ENCODE measurements around the gene SLC39A10. TPM values are rescaled to one million over a fixed set of nuclear protein-coding genes. Genes with fewer than 3 reads are reported as not detected.
A peak's percentile ranks its signal among the peaks of the same experiment; 100 is the strongest.
"Not testable (repeated sequence)": the region's sequence is repeated elsewhere in the genome, so short reads cannot be mapped to it uniquely, and the experiment has no call there.

SLC39A10 gene
- total RNA-seq, 1 donor from 2014 or later: 37.1 TPM

- no peak overlapping the region for H3K4me3 Mint-ChIP-seq
- no peaks in the 10 kb centered on the region for H3K9me3 Mint-ChIP-seq
- H3K27ac Mint-ChIP-seq: no peak overlapping the region
- peak; percentile 47 for DNase-seq
- intact Hi-C loops (cut with micrococcal nuclease): loop anchor here (10.0 kb wide), 1 partner anchor 684 kb away; no protein-coding TSS in a partner anchor
- H3K27me3 Mint-ChIP-seq: no peaks in the 10 kb centered on the region
- H3K36me3 Mint-ChIP-seq (ENCODE audit: low read depth): peaks cover 2% of the 10 kb centered on the region
- H3K4me1 Mint-ChIP-seq: peaks cover 10% of the 10 kb centered on the region
These were observed 6.0 kb upstream of the SLC39A10 start for GRCh38 chr2:195651046-195651445.

- Mint-ChIP-seq H3K4me3 (no peak overlapping the region), H3K27me3 (no peaks in the 10 kb centered on the region), H3K27ac (no peak overlapping the region), H3K4me1 (peaks cover 14% of the 10 kb centered on the region), H3K36me3 (ENCODE audit: low read depth) (peaks cover 5% of the 10 kb centered on the region), H3K9me3 (no peaks in the 10 kb centered on the region)
- intact Hi-C loops (cut with micrococcal nuclease): loop anchor here (10.0 kb wide), 1 partner anchor 682 kb away; no protein-coding TSS in a partner anchor
- DNase-seq: no peak
These were observed 4.1 kb upstream of the SLC39A10 start for GRCh38 chr2:195652911-195653310.

GRCh38 chr2:195656161-195656858 is 716 bp upstream of the SLC39A10 start:
- H3K27ac Mint-ChIP-seq: peak overlapping the region; percentile 97
- intact Hi-C loops (cut with micrococcal nuclease): loop anchor here (2.0 to 10.0 kb wide), 6 partner anchors 44 to 678 kb away; partner anchors contain the start of gene STK17B
- no peaks in the 10 kb centered on the region for H3K9me3 Mint-ChIP-seq
- peaks cover 27% of the 10 kb centered on the region for H3K36me3 Mint-ChIP-seq (ENCODE audit: low read depth)
- no peaks in the 10 kb centered on the region for H3K27me3 Mint-ChIP-seq
- peak; percentile 59 for DNase-seq
- H3K4me3 Mint-ChIP-seq: peak overlapping the region; percentile 86
- H3K4me1 Mint-ChIP-seq: peaks cover 16% of the 10 kb centered on the region

GRCh38 chr2:195657634-195658540 is 861 bp downstream of the SLC39A10 start:
- Mint-ChIP-seq H3K4me3 (peak overlapping the region; percentile 86), H3K36me3 (ENCODE audit: low read depth) (peaks cover 35% of the 10 kb centered on the region), H3K4me1 (peaks cover 27% of the 10 kb centered on the region), H3K9me3 (no peaks in the 10 kb centered on the region), H3K27me3 (no peaks in the 10 kb centered on the region), H3K27ac (peak overlapping the region; percentile 97)
- intact Hi-C loops (cut with micrococcal nuclease): loop anchor here (1.0 to 10.0 kb wide), 10 partner anchors 46 to 677 kb away; partner anchors contain the start of genes DNAH7 and STK17B
- DNase-seq: peak; percentile 92

GRCh38 chr2:195658541-195658890 is 1.5 kb downstream of the SLC39A10 start:
- peak; percentile 67 for DNase-seq
- peaks cover 38% of the 10 kb centered on the region for H3K36me3 Mint-ChIP-seq (ENCODE audit: low read depth)
- intact Hi-C loops (cut with micrococcal nuclease): loop anchor here (2.0 to 10.0 kb wide), 7 partner anchors 46 to 676 kb away; partner anchors contain the start of gene DNAH7
- H3K27me3 Mint-ChIP-seq: no peaks in the 10 kb centered on the region
- peaks cover 30% of the 10 kb centered on the region for H3K4me1 Mint-ChIP-seq
- H3K4me3 Mint-ChIP-seq: peak overlapping the region; percentile 86
- no peaks in the 10 kb centered on the region for H3K9me3 Mint-ChIP-seq
- H3K27ac Mint-ChIP-seq: peak overlapping the region; percentile 97

GRCh38 chr2:195659114-195659513 is 2.1 kb downstream of the SLC39A10 start:
- intact Hi-C loops (cut with micrococcal nuclease): loop anchor here (2.0 to 10.0 kb wide), 7 partner anchors 47 to 676 kb away; partner anchors contain the start of gene DNAH7
- peaks cover 30% of the 10 kb centered on the region for H3K4me1 Mint-ChIP-seq
- peak overlapping the region; percentile 97 for H3K27ac Mint-ChIP-seq
- H3K4me3 Mint-ChIP-seq: peak overlapping the region; percentile 86
- DNase-seq: peak; percentile 78
- H3K9me3 Mint-ChIP-seq: no peaks in the 10 kb centered on the region
- H3K27me3 Mint-ChIP-seq: no peaks in the 10 kb centered on the region
- peaks cover 38% of the 10 kb centered on the region for H3K36me3 Mint-ChIP-seq (ENCODE audit: low read depth)

GRCh38 chr2:195659982-195660890 is 3.2 kb downstream of the SLC39A10 start:
- Mint-ChIP-seq H3K27ac (peak overlapping the region; percentile 97), H3K4me1 (peaks cover 32% of the 10 kb centered on the region), H3K36me3 (ENCODE audit: low read depth) (peaks cover 38% of the 10 kb centered on the region), H3K4me3 (peak overlapping the region; percentile 86), H3K9me3 (no peaks in the 10 kb centered on the region), H3K27me3 (no peaks in the 10 kb centered on the region)
- intact Hi-C loops (cut with micrococcal nuclease): loop anchor here (1.0 to 10.0 kb wide), 12 partner anchors 48 to 675 kb away; partner anchors contain the start of gene DNAH7
- peak; percentile 94 for DNase-seq

GRCh38 chr2:195662138-195662537 is 5.1 kb downstream of the SLC39A10 start:
- intact Hi-C loops (cut with micrococcal nuclease): no loop called here
- no peak for DNase-seq
- Mint-ChIP-seq H3K9me3 (no peaks in the 10 kb centered on the region), H3K27ac (no peak overlapping the region), H3K4me1 (peaks cover 30% of the 10 kb centered on the region), H3K4me3 (no peak overlapping the region), H3K27me3 (no peaks in the 10 kb centered on the region), H3K36me3 (ENCODE audit: low read depth) (peaks cover 38% of the 10 kb centered on the region)

- Mint-ChIP-seq H3K27ac (peak overlapping the region; percentile 15), H3K36me3 (ENCODE audit: low read depth) (peaks cover 35% of the 10 kb centered on the region), H3K27me3 (no peaks in the 10 kb centered on the region), H3K4me1 (peaks cover 30% of the 10 kb centered on the region), H3K4me3 (peak overlapping the region; percentile 10), H3K9me3 (no peaks in the 10 kb centered on the region)
- intact Hi-C loops (cut with micrococcal nuclease): no loop called here
- DNase-seq: no peak
These were observed 6.0 kb downstream of the SLC39A10 start for GRCh38 chr2:195663007-195663406.

GRCh38 chr2:195664528-195664927 is 7.5 kb downstream of the SLC39A10 start:
- no peaks in the 10 kb centered on the region for H3K9me3 Mint-ChIP-seq
- no peaks in the 10 kb centered on the region for H3K27me3 Mint-ChIP-seq
- H3K36me3 Mint-ChIP-seq (ENCODE audit: low read depth): peaks cover 22% of the 10 kb centered on the region
- no peak for DNase-seq
- H3K27ac Mint-ChIP-seq: no peak overlapping the region
- H3K4me1 Mint-ChIP-seq: peaks cover 24% of the 10 kb centered on the region
- no peak overlapping the region for H3K4me3 Mint-ChIP-seq
- intact Hi-C loops (cut with micrococcal nuclease): loop anchor here (1.0 kb wide), 1 partner anchor 402 kb away; no protein-coding TSS in a partner anchor

- H3K27me3 Mint-ChIP-seq; H3K4me3 Mint-ChIP-seq; H3K9me3 Mint-ChIP-seq; DNase-seq; H3K27ac Mint-ChIP-seq; intact Hi-C loops (cut with micrococcal nuclease): not testable (repeated sequence)
- Mint-ChIP-seq H3K36me3 (ENCODE audit: low read depth) (peaks cover 15% of the 10 kb centered on the region), H3K4me1 (peaks cover 24% of the 10 kb centered on the region)
These were observed 8.1 kb downstream of the SLC39A10 start for GRCh38 chr2:195665153-195665552.

- intact Hi-C loops (cut with micrococcal nuclease): no loop called here
- Mint-ChIP-seq H3K4me3 (no peak overlapping the region), H3K4me1 (peaks cover 21% of the 10 kb centered on the region), H3K27me3 (no peaks in the 10 kb centered on the region), H3K9me3 (no peaks in the 10 kb centered on the region), H3K36me3 (ENCODE audit: low read depth) (peaks cover 13% of the 10 kb centered on the region), H3K27ac (no peak overlapping the region)
- no peak for DNase-seq
These were observed 9.2 kb downstream of the SLC39A10 start for GRCh38 chr2:195666113-195666712.
